ENCODE results near the gene MCRIP2. TPM values are rescaled to one million over a fixed set of nuclear protein-coding genes. Genes with fewer than 3 reads are reported as not detected.

MCRIP2 gene
- total and polyA plus RNA-seq, 9 of the 15 experiments (the other 6 are each of a cell fraction or from before 2014, with no cell fraction given): 0.80 to 120 (median 35.2) TPM

- TF ChIP-seq ZNF584 (CRISPR knock-in tag; IDR thresholded peaks at IDR 0.05; ENCODE audit: low read depth) (no peak), FOXP1 (CRISPR knock-in tag; IDR thresholded peaks at IDR 0.05) (0 out of 2 replicates have a peak, but pooled peaks have one; percentile 13), EZH2 (IDR thresholded peaks at IDR 0.05; ENCODE audit: borderline replicate concordance, low read depth, low read length) (no peak), FOXJ2 (tag; IDR thresholded peaks at IDR 0.05) (no peak), ATF3 (IDR thresholded peaks at IDR 0.05) (no peak), ATF3 (CRISPR knock-in tag; conservative IDR thresholded peaks at IDR 0.05) (no peak), NUFIP1 (IDR thresholded peaks at IDR 0.05; ENCODE audit: partially characterized antibody) (no peak), CSDE1 (IDR thresholded peaks at IDR 0.05) (no peak), MTA3 (IDR thresholded peaks at IDR 0.05; ENCODE audit: borderline replicate concordance) (peak; percentile 92), SETDB1 (IDR thresholded peaks at IDR 0.05; ENCODE audit: low read length) (no peak), TAF7 (tag; IDR thresholded peaks at IDR 0.05) (no peak), E2F3 (CRISPR knock-in tag; IDR thresholded peaks at IDR 0.05) (no peak), NCOA6 (IDR thresholded peaks at IDR 0.05) (no peak), RHOXF2B (CRISPR knock-in tag; conservative IDR thresholded peaks at IDR 0.05) (no peak), BRD9 (IDR thresholded peaks at IDR 0.05; ENCODE audit: low read depth, partially characterized antibody) (no peak), NCOA1 (IDR thresholded peaks at IDR 0.05; ENCODE audit: low read depth) (0 out of 2 replicates have a peak, but pooled peaks have one; percentile 42), TARDBP (IDR thresholded peaks at IDR 0.05) (peak; percentile 66; the same call in 1 of the 2 replicates)
- TF ChIP-seq, protein P1, sequence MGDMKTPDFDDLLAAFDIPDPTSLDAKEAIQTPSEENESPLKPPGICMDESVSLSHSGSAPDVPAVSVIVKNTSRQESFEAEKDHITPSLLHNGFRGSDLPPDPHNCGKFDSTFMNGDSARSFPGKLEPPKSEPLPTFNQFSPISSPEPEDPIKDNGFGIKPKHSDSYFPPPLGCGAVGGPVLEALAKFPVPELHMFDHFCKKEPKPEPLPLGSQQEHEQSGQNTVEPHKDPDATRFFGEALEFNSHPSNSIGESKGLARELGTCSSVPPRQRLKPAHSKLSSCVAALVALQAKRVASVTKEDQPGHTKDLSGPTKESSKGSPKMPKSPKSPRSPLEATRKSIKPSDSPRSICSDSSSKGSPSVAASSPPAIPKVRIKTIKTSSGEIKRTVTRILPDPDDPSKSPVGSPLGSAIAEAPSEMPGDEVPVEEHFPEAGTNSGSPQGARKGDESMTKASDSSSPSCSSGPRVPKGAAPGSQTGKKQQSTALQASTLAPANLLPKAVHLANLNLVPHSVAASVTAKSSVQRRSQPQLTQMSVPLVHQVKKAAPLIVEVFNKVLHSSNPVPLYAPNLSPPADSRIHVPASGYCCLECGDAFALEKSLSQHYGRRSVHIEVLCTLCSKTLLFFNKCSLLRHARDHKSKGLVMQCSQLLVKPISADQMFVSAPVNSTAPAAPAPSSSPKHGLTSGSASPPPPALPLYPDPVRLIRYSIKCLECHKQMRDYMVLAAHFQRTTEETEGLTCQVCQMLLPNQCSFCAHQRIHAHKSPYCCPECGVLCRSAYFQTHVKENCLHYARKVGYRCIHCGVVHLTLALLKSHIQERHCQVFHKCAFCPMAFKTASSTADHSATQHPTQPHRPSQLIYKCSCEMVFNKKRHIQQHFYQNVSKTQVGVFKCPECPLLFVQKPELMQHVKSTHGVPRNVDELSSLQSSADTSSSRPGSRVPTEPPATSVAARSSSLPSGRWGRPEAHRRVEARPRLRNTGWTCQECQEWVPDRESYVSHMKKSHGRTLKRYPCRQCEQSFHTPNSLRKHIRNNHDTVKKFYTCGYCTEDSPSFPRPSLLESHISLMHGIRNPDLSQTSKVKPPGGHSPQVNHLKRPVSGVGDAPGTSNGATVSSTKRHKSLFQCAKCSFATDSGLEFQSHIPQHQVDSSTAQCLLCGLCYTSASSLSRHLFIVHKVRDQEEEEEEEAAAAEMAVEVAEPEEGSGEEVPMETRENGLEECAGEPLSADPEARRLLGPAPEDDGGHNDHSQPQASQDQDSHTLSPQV (IDR thresholded peaks at IDR 0.05): peak; percentile 15; the same call in 1 of the 2 replicates
- TF ChIP-seq, protein P2, sequence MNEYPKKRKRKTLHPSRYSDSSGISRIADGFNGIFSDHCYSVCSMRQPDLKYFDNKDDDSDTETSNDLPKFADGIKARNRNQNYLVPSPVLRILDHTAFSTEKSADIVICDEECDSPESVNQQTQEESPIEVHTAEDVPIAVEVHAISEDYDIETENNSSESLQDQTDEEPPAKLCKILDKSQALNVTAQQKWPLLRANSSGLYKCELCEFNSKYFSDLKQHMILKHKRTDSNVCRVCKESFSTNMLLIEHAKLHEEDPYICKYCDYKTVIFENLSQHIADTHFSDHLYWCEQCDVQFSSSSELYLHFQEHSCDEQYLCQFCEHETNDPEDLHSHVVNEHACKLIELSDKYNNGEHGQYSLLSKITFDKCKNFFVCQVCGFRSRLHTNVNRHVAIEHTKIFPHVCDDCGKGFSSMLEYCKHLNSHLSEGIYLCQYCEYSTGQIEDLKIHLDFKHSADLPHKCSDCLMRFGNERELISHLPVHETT (CRISPR knock-in tag; conservative IDR thresholded peaks at IDR 0.05 in 1 of 2, IDR thresholded peaks at IDR 0.05 in 1 of 2): no peak
- TF ChIP-seq, protein P3, sequence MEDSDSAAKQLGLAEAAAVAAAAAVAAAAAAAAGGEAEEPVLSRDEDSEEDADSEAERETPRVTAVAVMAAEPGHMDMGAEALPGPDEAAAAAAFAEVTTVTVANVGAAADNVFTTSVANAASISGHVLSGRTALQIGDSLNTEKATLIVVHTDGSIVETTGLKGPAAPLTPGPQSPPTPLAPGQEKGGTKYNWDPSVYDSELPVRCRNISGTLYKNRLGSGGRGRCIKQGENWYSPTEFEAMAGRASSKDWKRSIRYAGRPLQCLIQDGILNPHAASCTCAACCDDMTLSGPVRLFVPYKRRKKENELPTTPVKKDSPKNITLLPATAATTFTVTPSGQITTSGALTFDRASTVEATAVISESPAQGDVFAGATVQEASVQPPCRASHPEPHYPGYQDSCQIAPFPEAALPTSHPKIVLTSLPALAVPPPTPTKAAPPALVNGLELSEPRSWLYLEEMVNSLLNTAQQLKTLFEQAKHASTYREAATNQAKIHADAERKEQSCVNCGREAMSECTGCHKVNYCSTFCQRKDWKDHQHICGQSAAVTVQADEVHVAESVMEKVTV (CRISPR knock-in tag; IDR thresholded peaks at IDR 0.05): no peak
Measured at GRCh38 chr16:674968-675883, 33.6 kb downstream of the MCRIP2 start, which contains the start of gene RHBDL1 (continued).
